OCI-LY7 (cell line): ENCODE data around the gene PKN1. TPM values are rescaled to one million over a fixed set of nuclear protein-coding genes. Genes with fewer than 3 reads are reported as not detected.
"Not testable (repeated sequence)": the region's sequence is repeated elsewhere in the genome, so short reads cannot be mapped to it uniquely, and the experiment has no call there.

Experiments
- BruUV-seq: library from RNA; stranded (reverse); fragments of 400-500 nt; replicated peaks from 2 replicates; lab custom pipeline; 2021; lab: Mats Ljungman, UMichigan
- CTCF ChIA-PET: fragments of 300-600 bp; sonication (Branson Sonifier 250); formaldehyde crosslinking; loops from one replicate; lab custom pipeline; 2022; ENCODE audit warnings: antibody characterized with exemption; ENCODE audit not compliant: unreplicated experiment; lab: Charles Lee
- POLR2A ChIA-PET: fragments of 300-600 bp; sonication (Branson Sonifier 250); formaldehyde crosslinking; loops from one replicate; lab custom pipeline; 2022; ENCODE audit warnings: antibody characterized with exemption; lab: Charles Lee
- DNase-seq: peaks from one replicate; pipeline ENCODE4 v3.0.0-alpha.2; 2015; ENCODE audit warnings: low spot score
- H2AFZ ChIP-seq: fragments of 200-600 bp; sonication (generic), shearing (Covaris generic); 2 replicates; pipeline ENCODE4 v1.6.1; 2014; ENCODE audit warnings: mild to moderate bottlenecking, antibody characterized with exemption, low read length, moderate library complexity
- H3K27ac ChIP-seq: fragments of 200-600 bp; sonication (generic); 2 replicates; pipeline ENCODE4 v1.5.1; 2014; ENCODE audit warnings: mixed run types, low read depth, mild to moderate bottlenecking, moderate library complexity, low read length, inconsistent platforms; ENCODE audit not compliant: poor library complexity, severe bottlenecking
- H3K36me3 ChIP-seq: fragments of 200-600 bp; sonication (generic); 2 replicates; pipeline ENCODE4 v1.6.1; 2014; ENCODE audit warnings: mild to moderate bottlenecking, antibody characterized with exemption, low read length, moderate library complexity, mixed read lengths; ENCODE audit not compliant: insufficient read depth
- H3K4me1 ChIP-seq: fragments of 200-600 bp; sonication (generic); 2 replicates; pipeline ENCODE4 v1.5.1; 2014; ENCODE audit warnings: mild to moderate bottlenecking, low read length; ENCODE audit not compliant: insufficient read depth, poor library complexity, severe bottlenecking
- H3K4me2 ChIP-seq: fragments of 200-600 bp; sonication (generic); 2 replicates; pipeline ENCODE4 v1.6.1; 2014; ENCODE audit warnings: mild to moderate bottlenecking, low read length
- H3K4me3 ChIP-seq: fragments of 200-600 bp; sonication (generic); 2 replicates; pipeline ENCODE4 v1.5.1; 2014; ENCODE audit warnings: mild to moderate bottlenecking, low read depth, low read length; ENCODE audit not compliant: poor library complexity, severe bottlenecking
- H3K79me2 ChIP-seq: fragments of 200-600 bp; sonication (generic); 2 replicates; pipeline ENCODE4 v1.6.1; 2016; ENCODE audit warnings: low read depth, mild to moderate bottlenecking, low read length, moderate library complexity, mixed read lengths; ENCODE audit not compliant: insufficient read depth
- H3K9me2 ChIP-seq: fragments of 200-600 bp; sonication (generic); 2 replicates; pipeline ENCODE4 v1.6.1; 2016; ENCODE audit warnings: mild to moderate bottlenecking, low read length, mixed read lengths; ENCODE audit not compliant: insufficient read depth
- H3K9me3 ChIP-seq: fragments of 200-600 bp; sonication (generic); 2 replicates; pipeline ENCODE4 v1.6.1; 2014; ENCODE audit warnings: mild to moderate bottlenecking, mixed run types, low read length, mixed read lengths
- H4K20me1 ChIP-seq: fragments of 200-600 bp; sonication (generic); 2 replicates; pipeline ENCODE4 v1.6.1; 2014; ENCODE audit warnings: mild to moderate bottlenecking, antibody characterized with exemption, low read length, moderate library complexity, mixed read lengths; ENCODE audit not compliant: insufficient read depth
- CTCF ChIP-seq: fragments of 200-600 bp; sonication (generic); conservative IDR thresholded peaks from 2 replicates; pipeline ENCODE4 v1.5.1; 2014; ENCODE audit warnings: mild to moderate bottlenecking, antibody characterized with exemption, low read length, moderate library complexity, mixed read lengths
- EZH2phosphoT487 ChIP-seq: fragments of 200-600 bp; sonication (generic); IDR thresholded peaks from 2 replicates; pipeline ENCODE4 v1.6.1; 2018; ENCODE audit warnings: low read depth, borderline replicate concordance, mild to moderate bottlenecking, mixed run types, antibody characterized with exemption, low read length, moderate library complexity, mixed read lengths
- intact Hi-C: fragments of 100-400 bp; cut with micrococcal nuclease; formaldehyde crosslinking; loops from one replicate; pipeline ENCODE4 v1.10.0; 2022; ENCODE audit not compliant: unreplicated experiment
- total RNA-seq, 2 experiments: library from RNA; depleted of rRNA in 1 of 2; stranded (reverse); fragments of >200 nt in 1 of 2; shearing (Covaris generic) in 1 of 2; gene quantifications; 2 replicates each; pipeline ENCODE4 v1.2.3, GENCODE V29; 2014 to 2022

PKN1 gene
- total RNA-seq, 2 experiments from 2014 or later: 117 to 233 TPM

- Histone ChIP-seq H3K9me3 (no peaks in the 10 kb centered on the region), H3K4me3 (no peak overlapping the region), H3K36me3 (peaks cover 79% of the 10 kb centered on the region), H3K27ac (no peak overlapping the region), H3K79me2 (no peaks in the 10 kb centered on the region), H4K20me1 (no peaks in the 10 kb centered on the region), H3K4me2 (no peak overlapping the region), H2AFZ (no peak overlapping the region), H3K9me2 (no peaks in the 10 kb centered on the region), H3K4me1 (no peaks in the 10 kb centered on the region)
- ChIA-PET CTCF (no interaction called here), POLR2A (interaction anchor here (0.6 kb wide), 1 partner anchor 32 kb away, joined by 6 read pairs; no protein-coding TSS in a partner anchor)
- BruUV-seq: no TSS peak
- TF ChIP-seq EZH2phosphoT487 (no peak), CTCF (no peak)
- intact Hi-C loops: no loop called here
- DNase-seq: no peak
Observed at GRCh38 chr19:14459703-14460102, 26.6 kb downstream of the PKN1 start.

- intact Hi-C loops: no loop called here
- ChIA-PET POLR2A (no interaction called here), CTCF (no interaction called here)
- Histone ChIP-seq H2AFZ (no peak overlapping the region), H4K20me1 (no peaks in the 10 kb centered on the region), H3K79me2 (no peaks in the 10 kb centered on the region), H3K27ac (no peak overlapping the region), H3K4me3 (no peak overlapping the region), H3K4me2 (no peak overlapping the region), H3K36me3 (peaks cover 83% of the 10 kb centered on the region), H3K4me1 (no peaks in the 10 kb centered on the region), H3K9me2 (no peaks in the 10 kb centered on the region), H3K9me3 (no peaks in the 10 kb centered on the region)
- no peak for DNase-seq
- TF ChIP-seq EZH2phosphoT487: no peak
- TF ChIP-seq CTCF: no peak
- BruUV-seq: no TSS peak
Observed at GRCh38 chr19:14460935-14461334, 27.8 kb downstream of the PKN1 start.

GRCh38 chr19:14462401-14462800 lies 29.3 kb downstream of the PKN1 start:
- intact Hi-C loops, H2AFZ ChIP-seq, H3K4me3 ChIP-seq, DNase-seq, H4K20me1 ChIP-seq, H3K9me3 ChIP-seq, POLR2A ChIA-PET, H3K9me2 ChIP-seq, H3K4me2 ChIP-seq, BruUV-seq, CTCF ChIA-PET, H3K79me2 ChIP-seq, H3K4me1 ChIP-seq, H3K27ac ChIP-seq: not testable (repeated sequence)
- peaks cover 90% of the 10 kb centered on the region for H3K36me3 ChIP-seq
